ENCODE measurements around the gene RNU5D-1. TPM values are rescaled to one million over a fixed set of nuclear protein-coding genes. Genes with fewer than 3 reads are reported as not detected.

The RNU5D-1 gene
- total RNA-seq (2016; rRNA removed; fragmentation: Illumina TruSeq; extraction: Trizol) (165 TPM in 1 of 2 replicates, not detected in the other), polyA plus RNA-seq (2011; rRNA removed) (not detected in 2 replicates), polyA minus RNA-seq (2011; rRNA and poly(A)+ RNA removed; ENCODE audit: low replicate concordance) (under 0.01 TPM in 2 replicates), Bru-seq, nascent RNA (percentile 85 among the genes with signal in this experiment), BruChase-seq, experiment 1, labeled RNA remaining after a 6-hour chase (percentile 62 among the genes with signal in this experiment), BruChase-seq, experiment 2, labeled RNA remaining after a 2-hour chase (percentile 48 among the genes with signal in this experiment)
- 252 and 278 TPM in 2 replicates for total RNA-seq (2016; cell fraction: cytosol; rRNA removed; fragmentation: Illumina TruSeq; extraction: Trizol; ENCODE audit: low read depth)
- 103 and 268 TPM in 2 replicates for total RNA-seq (2016; cell fraction: insoluble cytoplasmic fraction; rRNA removed; fragmentation: Illumina TruSeq; extraction: Trizol)
- 148 TPM in 1 of 2 replicates, not detected in the other for total RNA-seq (2016; cell fraction: membrane; rRNA removed; fragmentation: Illumina TruSeq; extraction: Trizol)
- total RNA-seq (2016; cell fraction: nucleus; rRNA removed; fragmentation: Illumina TruSeq; extraction: Trizol), result 2,234 and 2,499 TPM in 2 replicates
- polyA plus RNA-seq (2011; cell fraction: cytosol; rRNA removed), result not detected in 2 replicates
- polyA plus RNA-seq (2011; cell fraction: nucleus; rRNA removed), result under 0.01 TPM in 1 of 2 replicates, not detected in the other
- polyA plus RNA-seq (2012), result not detected in 2 replicates
- not detected in 2 replicates for polyA plus RNA-seq (2016; cell fraction: cytosol; fragmentation: Illumina TruSeq; extraction: Trizol; ENCODE audit: low read depth)
- not detected in 2 replicates for polyA plus RNA-seq (2016; cell fraction: insoluble cytoplasmic fraction; fragmentation: Illumina TruSeq; extraction: Trizol; ENCODE audit: low read depth)
- polyA plus RNA-seq (2016; cell fraction: membrane; fragmentation: Illumina TruSeq; extraction: Trizol; ENCODE audit: low read depth), result not detected in 2 replicates
- polyA plus RNA-seq (2016; cell fraction: nucleus; fragmentation: Illumina TruSeq; extraction: Trizol; ENCODE audit: insufficient read depth, low read depth), result not detected in 2 replicates
- polyA minus RNA-seq (2011; cell fraction: cytosol; rRNA and poly(A)+ RNA removed), result 1,580 and 1,780 TPM in 2 replicates
- under 0.01 TPM in 2 replicates for polyA minus RNA-seq (2011; cell fraction: nucleus; rRNA and poly(A)+ RNA removed)
- long read RNA-seq, experiment 1, result 0 reads
- long read RNA-seq, experiment 2, result 0 reads

GRCh38 chr1:44730741-44731512 lies at the start of gene RNU5D-1:
Gene RNU5D-1, minus strand, starts transcription at chr1:44731170.
- DNase-seq (ENCODE audit: low spot score) (peak; percentile 95), FAIRE-seq (peak; percentile 63), ATAC-seq (peak; percentile 82)
- Histone ChIP-seq H4K20me1 (ENCODE audit: insufficient read depth, low read length) (no peaks in the 10 kb centered on the region), H3K4me3 (replicated peaks in 1 of 3; ENCODE audit: insufficient read depth in 1 of 3, low read depth in 2 of 3, low read length in 3 of 3) (peak within 1 kb of the TSS; percentile 45 to 62 (median 48)), H2AFZ (ENCODE audit: low read length) (peak within 1 kb of the TSS; percentile 70), H3K79me2 (ENCODE audit: insufficient read depth, low read length) (no peaks in the 10 kb centered on the region), H3K4me1 (ENCODE audit: insufficient read depth, low read length) (peaks cover 60% of the 10 kb centered on the region), H3K27me3 (ENCODE audit: control insufficient read depth in 1 of 2, insufficient read depth in 2 of 2, low read length in 2 of 2) (no peaks in the 10 kb centered on the region; a peak in 2 of 5 replicates), H3K4me2 (ENCODE audit: low read depth, low read length) (peak within 1 kb of the TSS; percentile 86), H3K27ac (ENCODE audit: extremely low read length, insufficient read depth, low read length) (peak within 1 kb of the TSS; percentile 100), H3K36me3 (replicated peaks in 1 of 2; ENCODE audit: control insufficient read depth in 1 of 2, insufficient read depth in 2 of 2, low read length in 2 of 2) (no peaks in the 10 kb centered on the region), H3K9ac (ENCODE audit: insufficient read depth, low read depth, low read length) (peak within 1 kb of the TSS; percentile 91), H3K9me3 (ENCODE audit: low read length) (no peaks in the 10 kb centered on the region)
- ChIA-PET POLR2A (interaction anchor here (0.6 to 8.0 kb wide), 30 partner anchors 9 to 281 kb away, joined by 3 to 241 read pairs (median 6); partner anchors contain the start of genes ARMH1, BTBD19, DYNLT4 and HECTD3), CTCF (ENCODE audit: low intra/inter-chr PET ratio, low total read pairs) (interaction anchor here (0.8 kb wide), 1 partner anchor 53 kb away, joined by 3 read pairs; no protein-coding TSS in a partner anchor)
- intact Hi-C loops (cut with micrococcal nuclease; ENCODE audit: unreplicated experiment) (loop anchor here (5.0 kb wide), 1 partner anchor 51 kb away; no protein-coding TSS in a partner anchor), in situ Hi-C loops (cut with HindIII; ENCODE audit: extremely low pct_ligation_motif_present, low pct_unique_long_range_greater_than_20kb) (no loop called here)
- BruUV-seq (replicated peaks), result TSS peak; percentile 100
- under 1% methylated on average over 19 of the region's 19 CpGs for WGBS (ENCODE audit: low lambda C conversion rate)
- no peak for TF ChIP-seq KLF12 (CRISPR knock-in tag; IDR thresholded peaks at IDR 0.05; ENCODE audit: borderline replicate concordance)
- TF ChIP-seq IRF1 (CRISPR knock-in tag; IDR thresholded peaks at IDR 0.05; ENCODE audit: low read depth), result no peak
- TF ChIP-seq ZBED4 (CRISPR knock-in tag; IDR thresholded peaks at IDR 0.05; ENCODE audit: borderline replicate concordance), result 0 out of 2 replicates have a peak, but pooled peaks have one; percentile 38
- TF ChIP-seq SOX5 (CRISPR knock-in tag; IDR thresholded peaks at IDR 0.05; ENCODE audit: borderline replicate concordance), result peak; percentile 45; the same call in 1 of the 2 replicates
- TF ChIP-seq ZXDC (CRISPR knock-in tag; IDR thresholded peaks at IDR 0.05), result peak; percentile 48; the same call in 1 of the 2 replicates
- TF ChIP-seq MIER3 (CRISPR knock-in tag; IDR thresholded peaks at IDR 0.05; ENCODE audit: borderline replicate concordance), result peak; percentile 41; the same call in 1 of the 2 replicates
- TF ChIP-seq RFXAP (CRISPR knock-in tag; IDR thresholded peaks at IDR 0.05; ENCODE audit: borderline replicate concordance), result no peak
- no peak for TF ChIP-seq HNRNPLL (IDR thresholded peaks at IDR 0.05; ENCODE audit: low read depth, low read length, poor library complexity, severe bottlenecking)
- TF ChIP-seq NFKBIZ (CRISPR knock-in tag; IDR thresholded peaks at IDR 0.05), result no peak; the same call in 1 of the 2 replicates

Measured in HepG2 (cell line).